Muscle layer of colon (tissue), 2 donors: ENCODE measurements around the gene RIMS1.

Source experiments
- H3K27ac ChIP-seq: one replicate; pipeline ENCODE4 v1.7.0; 2013; ENCODE audit warnings: low read depth, mild to moderate bottlenecking, low read length, moderate library complexity
- H3K27me3 ChIP-seq, 2 donors: one replicate each; pipeline ENCODE4 v1.7.0; 2013; ENCODE audit warnings: low read length in 2 of 2, mild to moderate bottlenecking in 2 of 2; ENCODE audit not compliant: insufficient read depth in 2 of 2, control insufficient read depth in 1 of 2
- H3K36me3 ChIP-seq: one replicate; pipeline ENCODE4 v1.7.0; 2013; ENCODE audit warnings: mild to moderate bottlenecking, low read length; ENCODE audit not compliant: insufficient read depth
- H3K4me1 ChIP-seq: one replicate; pipeline ENCODE4 v1.7.0; 2013; ENCODE audit warnings: mild to moderate bottlenecking, low read length; ENCODE audit not compliant: insufficient read depth
- H3K4me3 ChIP-seq, 2 donors: one replicate each; pipeline ENCODE4 v1.7.0; 2013; ENCODE audit warnings: low read length in 2 of 2, low read depth in 1 of 2, mild to moderate bottlenecking in 1 of 2, moderate library complexity in 1 of 2
- H3K9ac ChIP-seq: one replicate; pipeline ENCODE4 v1.7.0; 2013; ENCODE audit warnings: low read length
- H3K9me3 ChIP-seq: one replicate; pipeline ENCODE4 v1.7.0; 2013; ENCODE audit warnings: mild to moderate bottlenecking, low read length
- donor health status: abdominal sarcoma.
- donor health status: Adenocarcinoma of cecum.

The RIMS1 gene

GRCh38 chr6:71902261-71902660, 15.9 kb downstream of the RIMS1 start:
- Histone ChIP-seq H3K27ac (no peak overlapping the region), H3K36me3 (no peaks in the 10 kb centered on the region), H3K4me1 (no peaks in the 10 kb centered on the region), H3K27me3 (no peaks in the 10 kb centered on the region), H3K4me3 (no peak overlapping the region), H3K9ac (no peak overlapping the region), H3K9me3 (no peaks in the 10 kb centered on the region)

GRCh38 chr6:71906813-71907212, 20.5 kb downstream of the RIMS1 start:
- Histone ChIP-seq H3K4me3 (no peak overlapping the region), H3K36me3 (no peaks in the 10 kb centered on the region), H3K27ac (no peak overlapping the region), H3K4me1 (no peaks in the 10 kb centered on the region), H3K9me3 (no peaks in the 10 kb centered on the region), H3K9ac (no peak overlapping the region), H3K27me3 (no peaks in the 10 kb centered on the region)

GRCh38 chr6:71908162-71908765, 21.9 kb downstream of the RIMS1 start:
- Histone ChIP-seq H3K4me1 (no peaks in the 10 kb centered on the region), H3K9ac (no peak overlapping the region), H3K9me3 (no peaks in the 10 kb centered on the region), H3K27me3 (no peaks in the 10 kb centered on the region), H3K27ac (no peak overlapping the region), H3K36me3 (no peaks in the 10 kb centered on the region), H3K4me3 (no peak overlapping the region)

- no peaks in the 10 kb centered on the region for H3K27me3 ChIP-seq
Observed at GRCh38 chr6:71913444-71914234, 27.3 kb downstream of the RIMS1 start.

GRCh38 chr6:71929047-71929446, 42.7 kb downstream of the RIMS1 start:
- H3K27me3 ChIP-seq: no peaks in the 10 kb centered on the region
- no peak overlapping the region for H3K9ac ChIP-seq
- H3K4me3 ChIP-seq: no peak overlapping the region
- no peaks in the 10 kb centered on the region for H3K9me3 ChIP-seq
- no peaks in the 10 kb centered on the region for H3K36me3 ChIP-seq
- no peaks in the 10 kb centered on the region for H3K4me1 ChIP-seq
- H3K27ac ChIP-seq: no peak overlapping the region

More at GRCh38 chr6:71913444-71914234, 27.3 kb downstream of the RIMS1 start:
- Histone ChIP-seq H3K9me3 (no peaks in the 10 kb centered on the region), H3K4me1 (no peaks in the 10 kb centered on the region), H3K4me3 (no peak overlapping the region), H3K36me3 (no peaks in the 10 kb centered on the region), H3K27ac (no peak overlapping the region), H3K9ac (no peak overlapping the region)

- no peak overlapping the region for H3K9ac ChIP-seq
- no peaks in the 10 kb centered on the region for H3K36me3 ChIP-seq
- no peak overlapping the region for H3K27ac ChIP-seq
- no peaks in the 10 kb centered on the region for H3K9me3 ChIP-seq
- H3K4me3 ChIP-seq: no peak overlapping the region
- H3K27me3 ChIP-seq: no peaks in the 10 kb centered on the region
- no peaks in the 10 kb centered on the region for H3K4me1 ChIP-seq
Observed at GRCh38 chr6:71933881-71934280, 47.5 kb downstream of the RIMS1 start.

GRCh38 chr6:71965404-71965803, 79.1 kb downstream of the RIMS1 start:
- no peaks in the 10 kb centered on the region for H3K36me3 ChIP-seq
- H3K27me3 ChIP-seq: no peaks in the 10 kb centered on the region
- H3K9me3 ChIP-seq: no peaks in the 10 kb centered on the region
- no peaks in the 10 kb centered on the region for H3K4me1 ChIP-seq
- no peak overlapping the region for H3K9ac ChIP-seq
- H3K27ac ChIP-seq: no peak overlapping the region
- H3K4me3 ChIP-seq: no peak overlapping the region

- H3K36me3 ChIP-seq: no peaks in the 10 kb centered on the region
Observed at GRCh38 chr6:71967436-71967835, 81.1 kb downstream of the RIMS1 start.

GRCh38 chr6:71977884-71978283, 91.5 kb downstream of the RIMS1 start:
- no peaks in the 10 kb centered on the region for H3K4me1 ChIP-seq
- H3K27me3 ChIP-seq: no peaks in the 10 kb centered on the region
- H3K36me3 ChIP-seq: no peaks in the 10 kb centered on the region
- no peak overlapping the region for H3K4me3 ChIP-seq
- no peak overlapping the region for H3K27ac ChIP-seq
- no peak overlapping the region for H3K9ac ChIP-seq
- H3K9me3 ChIP-seq: no peaks in the 10 kb centered on the region

More at GRCh38 chr6:71967436-71967835, 81.1 kb downstream of the RIMS1 start:
- Histone ChIP-seq H3K27ac (no peak overlapping the region), H3K4me1 (no peaks in the 10 kb centered on the region), H3K27me3 (no peaks in the 10 kb centered on the region), H3K4me3 (no peak overlapping the region), H3K9me3 (no peaks in the 10 kb centered on the region), H3K9ac (no peak overlapping the region)

GRCh38 chr6:71979911-71980310, 93.6 kb downstream of the RIMS1 start:
- H3K4me1 ChIP-seq: no peaks in the 10 kb centered on the region
- no peak overlapping the region for H3K9ac ChIP-seq
- no peak overlapping the region for H3K4me3 ChIP-seq
- no peak overlapping the region for H3K27ac ChIP-seq
- H3K9me3 ChIP-seq: no peaks in the 10 kb centered on the region
- H3K27me3 ChIP-seq: no peaks in the 10 kb centered on the region
- H3K36me3 ChIP-seq: no peaks in the 10 kb centered on the region

GRCh38 chr6:71982389-71982788, 96.0 kb downstream of the RIMS1 start:
- H3K9me3 ChIP-seq: no peaks in the 10 kb centered on the region
- H3K4me1 ChIP-seq: no peaks in the 10 kb centered on the region
- H3K27me3 ChIP-seq: no peaks in the 10 kb centered on the region
- no peak overlapping the region for H3K9ac ChIP-seq
- H3K4me3 ChIP-seq: no peak overlapping the region
- H3K27ac ChIP-seq: no peak overlapping the region
- H3K36me3 ChIP-seq: no peaks in the 10 kb centered on the region

GRCh38 chr6:71983131-71983530, 96.8 kb downstream of the RIMS1 start:
- Histone ChIP-seq H3K9me3 (no peaks in the 10 kb centered on the region), H3K4me3 (no peak overlapping the region), H3K27ac (no peak overlapping the region), H3K9ac (no peak overlapping the region), H3K4me1 (no peaks in the 10 kb centered on the region), H3K36me3 (no peaks in the 10 kb centered on the region), H3K27me3 (no peaks in the 10 kb centered on the region)
